ENCODE results near the gene SLC23A3. TPM values are rescaled to one million over a fixed set of nuclear protein-coding genes. Genes with fewer than 3 reads are reported as not detected.

Gene SLC23A3
- total and polyA plus RNA-seq, 5 donors = 0.56 to 0.95 (median 0.57) TPM

DNA sequence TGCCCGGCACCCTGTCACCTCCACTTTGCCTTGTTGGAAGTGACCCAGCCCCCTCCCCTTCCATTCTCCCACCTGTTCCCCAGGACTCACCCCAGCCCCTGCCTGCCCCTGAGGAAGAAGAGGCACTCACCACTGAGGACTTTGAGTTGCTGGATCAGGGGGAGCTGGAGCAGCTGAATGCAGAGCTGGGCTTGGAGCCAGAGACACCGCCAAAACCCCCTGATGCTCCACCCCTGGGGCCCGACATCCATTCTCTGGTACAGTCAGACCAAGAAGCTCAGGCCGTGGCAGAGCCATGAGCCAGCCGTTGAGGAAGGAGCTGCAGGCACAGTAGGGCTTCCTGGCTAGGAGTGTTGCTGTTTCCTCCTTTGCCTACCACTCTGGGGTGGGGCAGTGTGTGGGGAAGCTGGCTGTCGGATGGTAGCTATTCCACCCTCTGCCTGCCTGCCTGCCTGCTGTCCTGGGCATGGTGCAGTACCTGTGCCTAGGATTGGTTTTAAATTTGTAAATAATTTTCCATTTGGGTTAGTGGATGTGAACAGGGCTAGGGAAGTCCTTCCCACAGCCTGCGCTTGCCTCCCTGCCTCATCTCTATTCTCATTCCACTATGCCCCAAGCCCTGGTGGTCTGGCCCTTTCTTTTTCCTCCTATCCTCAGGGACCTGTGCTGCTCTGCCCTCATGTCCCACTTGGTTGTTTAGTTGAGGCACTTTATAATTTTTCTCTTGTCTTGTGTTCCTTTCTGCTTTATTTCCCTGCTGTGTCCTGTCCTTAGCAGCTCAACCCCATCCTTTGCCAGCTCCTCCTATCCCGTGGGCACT, 12.7 kb upstream of the SLC23A3 start:
- Histone ChIP-seq H3K4me1 (ENCODE audit: control insufficient read depth, insufficient read depth, low read length) (peaks cover 2% of the 10 kb centered on the region), H3K4me3 (ENCODE audit: low read length) (no peak overlapping the region), H3K9me3 (ENCODE audit: control insufficient read depth, low read length) (no peaks in the 10 kb centered on the region), H3K27ac (ENCODE audit: low read length) (no peak overlapping the region), H3K27me3 (ENCODE audit: control insufficient read depth, insufficient read depth) (no peaks in the 10 kb centered on the region)
- 61% methylated on average over 8 of the region's 8 CpGs for WGBS
- intact Hi-C loops (cut with DNase I) = no loop called here
- ATAC-seq = no peak
- peak in 2 of 3 donors; percentile 20 to 61 for DNase-seq

DNA sequence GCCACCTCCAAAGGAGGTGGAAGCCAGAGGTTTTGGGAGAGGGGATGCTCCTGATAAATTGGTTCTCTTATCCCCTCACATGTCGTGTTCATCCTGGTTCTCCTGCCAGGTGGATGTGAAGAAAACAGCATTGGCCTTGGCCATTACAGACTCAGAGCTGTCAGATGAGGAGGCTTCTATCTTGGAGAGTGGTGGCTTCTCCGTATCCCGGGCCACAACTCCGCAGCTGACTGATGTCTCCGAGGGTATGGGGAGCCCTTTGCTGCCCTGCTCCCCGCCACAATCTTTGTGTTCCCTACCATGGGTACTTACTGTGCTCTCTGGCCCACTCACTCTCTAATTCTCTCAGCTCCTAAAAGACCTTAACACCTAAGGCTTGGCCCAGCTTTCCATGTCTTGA, 11.7 kb upstream of the SLC23A3 start:
- ATAC-seq = no peak

DNA sequence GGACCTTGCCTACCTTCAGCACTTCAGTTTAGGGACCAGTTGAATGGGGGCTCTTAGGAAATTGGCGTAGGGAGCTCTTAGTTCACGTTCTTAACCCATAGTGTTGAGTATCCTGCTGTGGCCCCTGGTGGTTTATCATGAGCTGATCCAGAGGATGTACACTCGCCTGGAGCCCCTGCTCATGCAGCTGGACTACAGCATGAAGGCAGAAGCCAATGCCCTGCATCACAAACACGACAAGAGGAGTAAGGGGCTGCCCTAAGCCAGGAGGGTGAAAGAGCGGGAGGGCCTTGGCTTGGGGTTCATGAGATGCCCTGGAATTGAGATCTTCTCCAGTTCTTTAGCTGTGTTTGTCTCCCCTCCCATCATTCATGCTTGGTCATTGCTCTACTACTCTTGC, 11.1 kb upstream of the SLC23A3 start:
- peaks cover 2% of the 10 kb centered on the region for H3K4me1 ChIP-seq (ENCODE audit: control insufficient read depth, insufficient read depth, low read length)
- H3K4me3 ChIP-seq (ENCODE audit: low read length) = no peak overlapping the region
- no peaks in the 10 kb centered on the region for H3K27me3 ChIP-seq (ENCODE audit: control insufficient read depth, insufficient read depth)
- H3K27ac ChIP-seq (ENCODE audit: low read length) = no peak overlapping the region
- H3K9me3 ChIP-seq (ENCODE audit: control insufficient read depth, low read length) = no peaks in the 10 kb centered on the region
- DNase-seq (no peak), ATAC-seq (no peak)
- WGBS = 90% methylated on average over 5 of the region's 5 CpGs
- intact Hi-C loops (cut with DNase I) = no loop called here

More for the DNA sequence above, 11.7 kb upstream of the SLC23A3 start:
- WGBS = 93% methylated on average over 6 of the region's 6 CpGs
- no peaks in the 10 kb centered on the region for H3K27me3 ChIP-seq (ENCODE audit: control insufficient read depth, insufficient read depth)
- no peak overlapping the region for H3K4me3 ChIP-seq (ENCODE audit: low read length)
- intact Hi-C loops (cut with DNase I) = no loop called here
- peaks cover 2% of the 10 kb centered on the region for H3K4me1 ChIP-seq (ENCODE audit: control insufficient read depth, insufficient read depth, low read length)
- DNase-seq = no peak
- H3K9me3 ChIP-seq (ENCODE audit: control insufficient read depth, low read length) = no peaks in the 10 kb centered on the region
- H3K27ac ChIP-seq (ENCODE audit: low read length) = no peak overlapping the region

DNA sequence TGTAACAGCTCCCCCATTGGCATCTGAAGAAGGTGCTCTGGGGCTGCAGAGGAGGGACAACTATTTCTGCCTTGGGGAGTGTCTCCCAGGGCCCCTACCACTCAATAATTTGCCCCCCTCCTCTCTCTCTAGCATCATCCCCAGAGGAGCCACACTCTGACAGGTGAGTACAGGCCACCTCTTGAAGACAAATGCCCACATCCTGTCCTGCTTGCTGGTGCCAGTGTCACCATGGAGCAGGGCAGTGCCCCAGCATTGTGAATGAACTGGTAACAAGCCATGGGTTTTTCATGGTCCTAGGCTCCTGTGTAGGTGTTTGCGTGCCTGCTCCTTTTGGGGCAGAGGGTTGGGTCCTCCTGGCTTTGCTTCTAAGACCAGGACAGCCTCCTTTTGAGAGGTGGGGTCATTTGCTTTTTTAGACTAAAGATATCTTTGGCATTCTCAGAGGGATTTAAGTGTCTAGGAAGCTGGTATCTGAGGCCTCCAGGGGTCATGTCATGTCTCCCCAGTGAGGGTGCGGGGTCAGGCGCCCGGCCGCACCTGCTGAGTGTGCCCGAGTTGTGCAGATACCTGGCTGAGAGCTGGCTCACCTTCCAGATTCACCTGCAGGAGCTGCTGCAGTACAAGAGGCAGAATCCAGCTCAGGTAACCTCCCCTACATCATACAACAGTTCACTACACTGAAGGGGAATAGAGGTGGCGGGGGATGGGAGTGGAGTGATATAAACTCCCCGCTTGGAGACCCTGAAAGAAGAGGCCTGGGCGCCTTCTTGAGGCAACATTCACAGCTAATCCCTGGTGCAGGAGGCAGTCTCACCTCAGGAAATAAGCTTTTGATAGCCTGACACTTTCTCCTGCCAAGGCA, 10.0 kb upstream of the SLC23A3 start:
- H3K4me3 ChIP-seq (ENCODE audit: low read length) = no peak overlapping the region
- intact Hi-C loops (cut with DNase I) = loop anchor here in 1 of 4 donors (5.0 kb wide), 1 partner anchor 32 kb away; no protein-coding TSS in a partner anchor
- no peaks in the 10 kb centered on the region for H3K27me3 ChIP-seq (ENCODE audit: control insufficient read depth, insufficient read depth)
- no peaks in the 10 kb centered on the region for H3K9me3 ChIP-seq (ENCODE audit: control insufficient read depth, low read length)
- WGBS = 96% methylated on average over 9 of the region's 9 CpGs
- ATAC-seq = no peak
- no peak overlapping the region for H3K27ac ChIP-seq (ENCODE audit: low read length)
- peak in 1 of 3 donors; percentile 47 for DNase-seq
- peaks cover 2% of the 10 kb centered on the region for H3K4me1 ChIP-seq (ENCODE audit: control insufficient read depth, insufficient read depth, low read length)

DNA sequence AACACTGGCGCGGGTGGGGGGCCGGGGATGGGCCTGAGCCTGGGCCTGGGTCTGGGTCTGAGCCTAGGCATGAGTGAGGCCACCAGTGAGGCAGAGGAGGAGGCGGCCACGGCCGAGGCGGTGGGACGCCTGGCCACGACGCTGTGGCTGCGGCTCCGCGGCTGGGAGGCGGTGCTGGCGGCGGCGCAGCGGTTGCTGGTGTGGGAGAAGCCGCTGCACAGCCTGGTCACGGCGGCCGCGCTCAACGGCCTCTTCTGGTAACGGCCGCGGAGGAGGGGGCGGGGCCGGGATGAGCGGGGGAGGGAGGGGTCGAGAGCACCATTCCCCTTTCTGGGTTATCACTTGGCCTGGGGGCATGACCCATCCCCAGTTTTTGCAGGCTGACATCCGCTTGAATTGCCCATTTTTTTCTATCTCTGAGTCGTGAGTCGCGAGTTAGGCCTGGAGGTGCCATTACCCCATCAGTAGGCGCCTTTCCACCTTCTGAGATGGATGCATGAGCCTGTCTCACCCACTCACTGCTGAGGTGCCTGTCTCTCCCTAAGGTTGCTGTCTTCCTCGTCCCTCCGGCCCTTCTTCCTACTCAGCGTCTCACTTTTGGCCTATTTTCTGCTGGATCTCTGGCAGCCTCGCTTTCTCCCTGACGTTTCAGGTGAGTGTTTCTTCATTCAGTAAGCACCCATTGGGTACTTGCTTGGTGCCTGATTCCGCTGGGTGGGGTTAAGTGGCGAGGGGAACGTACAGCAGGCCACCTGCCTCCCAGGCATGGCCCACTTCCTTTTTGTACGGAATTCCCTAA, 8.7 kb upstream of the SLC23A3 start:
- 3% methylated on average over 45 of the region's 45 CpGs for WGBS
- intact Hi-C loops (cut with DNase I) = loop anchor here in 1 of 4 donors (5.0 kb wide), 1 partner anchor 34 kb away; no protein-coding TSS in a partner anchor
- peak; percentile 60 to 88 (median 85) for DNase-seq
- Histone ChIP-seq H3K27ac (ENCODE audit: low read length) (peak overlapping the region; percentile 73), H3K9me3 (ENCODE audit: control insufficient read depth, low read length) (no peaks in the 10 kb centered on the region), H3K4me3 (ENCODE audit: low read length) (peak overlapping the region; percentile 72), H3K4me1 (ENCODE audit: control insufficient read depth, insufficient read depth, low read length) (peaks cover 2% of the 10 kb centered on the region), H3K27me3 (ENCODE audit: control insufficient read depth, insufficient read depth) (no peaks in the 10 kb centered on the region)
- ATAC-seq = peak; percentile 4 to 7

DNA sequence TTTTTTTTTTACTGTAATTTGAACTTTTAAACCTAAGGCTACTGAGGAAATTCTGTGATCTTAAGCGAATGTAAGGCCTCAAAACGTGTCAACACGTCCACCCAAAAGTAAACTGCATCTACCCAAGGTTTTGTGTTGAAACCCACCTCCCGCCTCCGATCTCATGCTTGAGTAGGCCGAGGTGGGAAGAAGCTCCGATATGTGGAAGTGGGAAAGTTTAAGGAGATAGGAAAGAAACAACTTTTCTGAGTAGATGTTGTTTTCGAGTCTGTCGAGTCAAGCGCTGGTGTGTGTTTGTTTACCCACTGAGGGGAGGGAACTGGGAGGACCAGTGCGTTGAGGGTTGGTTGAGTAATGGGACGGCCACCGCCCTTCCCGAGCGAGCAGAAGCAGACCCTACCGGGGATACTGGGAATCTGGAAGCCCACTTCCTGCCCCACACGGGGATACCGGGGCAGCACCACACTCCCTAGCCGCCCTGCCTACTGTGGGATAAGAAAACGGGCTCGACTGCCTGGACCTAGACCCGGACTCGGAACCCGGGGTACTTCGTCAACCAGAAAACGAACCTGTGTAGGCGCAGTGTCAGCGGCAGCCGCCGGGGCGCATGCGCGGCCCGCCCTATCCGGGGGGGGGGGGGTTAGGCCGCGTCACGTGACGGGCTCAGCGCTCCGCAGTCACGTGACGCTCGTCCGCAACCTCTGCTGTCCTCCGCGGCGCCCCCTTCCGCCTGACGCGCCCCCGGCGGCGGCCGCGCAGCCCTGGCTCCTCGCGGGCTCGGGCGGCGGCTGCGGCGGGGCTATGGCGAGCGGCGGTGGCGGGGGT, 7.9 kb upstream of the SLC23A3 start, which contains the start of gene RETREG2:
TSS of gene RETREG2 (plus strand) at position 724 of the 825 bp plus-strand sequence. CDS start at position 802, 78 bp downstream.
- ATAC-seq (peak; percentile 85 to 90), DNase-seq (peak; percentile 88 to 94 (median 94))
- peaks cover 2% of the 10 kb centered on the region for H3K4me1 ChIP-seq (ENCODE audit: control insufficient read depth, insufficient read depth, low read length)
- peak within 1 kb of the TSS; percentile 100 for H3K27ac ChIP-seq (ENCODE audit: low read length)
- H3K9me3 ChIP-seq (ENCODE audit: control insufficient read depth, low read length) = no peaks in the 10 kb centered on the region
- no peaks in the 10 kb centered on the region for H3K27me3 ChIP-seq (ENCODE audit: control insufficient read depth, insufficient read depth)
- intact Hi-C loops (cut with DNase I) = loop anchor here in 1 of 4 donors (5.0 kb wide), 1 partner anchor 35 kb away; no protein-coding TSS in a partner anchor
- H3K4me3 ChIP-seq (ENCODE audit: low read length) = peak within 1 kb of the TSS; percentile 72
- WGBS = under 1% methylated on average over 67 of the region's 67 CpGs

DNA sequence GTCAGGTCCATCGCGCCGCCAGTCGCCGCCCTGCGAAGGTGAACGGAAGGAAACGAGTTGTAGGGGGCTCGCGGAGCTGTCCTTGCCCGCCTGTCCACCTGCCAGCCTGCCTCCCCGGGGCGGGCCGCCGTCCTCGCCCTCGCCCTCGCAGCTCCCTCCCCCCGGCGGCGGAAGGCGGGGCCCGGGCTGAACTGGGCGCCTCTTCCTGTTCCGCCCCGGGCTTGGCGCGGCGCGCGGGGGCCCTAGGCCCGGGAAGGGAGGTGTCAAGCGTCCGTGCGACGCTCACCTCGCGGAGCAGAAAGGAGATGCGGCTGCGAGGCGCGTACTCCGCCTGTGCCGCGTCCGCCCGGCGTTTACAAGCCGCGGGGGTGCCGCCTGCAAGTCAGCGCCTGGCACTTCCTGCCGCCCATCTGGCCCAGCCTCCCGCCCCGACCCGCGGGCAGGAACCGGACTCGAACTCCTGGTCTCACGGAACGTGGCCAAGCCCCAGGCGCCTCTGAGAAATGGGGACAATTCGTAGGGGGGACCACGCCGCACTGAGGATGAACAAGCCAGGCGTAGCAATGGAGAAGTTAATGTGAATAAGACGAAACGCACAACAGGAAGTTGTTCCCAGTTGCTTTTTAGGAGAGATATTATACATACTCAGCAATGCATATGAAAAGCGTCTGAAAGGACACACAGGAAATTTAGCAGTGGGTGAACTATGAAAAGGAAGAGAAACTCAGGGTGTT, 7.2 kb upstream of the SLC23A3 start, which contains the start of gene CNPPD1:
TSS of gene CNPPD1 (minus strand) at position 108 of the 734 bp plus-strand sequence. CDS start at position 11, 97 bp downstream.
- Histone ChIP-seq H3K4me1 (ENCODE audit: control insufficient read depth, insufficient read depth, low read length) (peaks cover 2% of the 10 kb centered on the region), H3K9me3 (ENCODE audit: control insufficient read depth, low read length) (no peaks in the 10 kb centered on the region), H3K27ac (ENCODE audit: low read length) (peak within 1 kb of the TSS; percentile 100), H3K27me3 (ENCODE audit: control insufficient read depth, insufficient read depth) (no peaks in the 10 kb centered on the region), H3K4me3 (ENCODE audit: low read length) (peak within 1 kb of the TSS; percentile 72)
- peak; percentile 93 to 94 for ATAC-seq
- peak; percentile 89 to 97 (median 96) for DNase-seq
- under 1% methylated on average over 69 of the region's 69 CpGs for WGBS
- intact Hi-C loops (cut with DNase I) = loop anchor here in 1 of 4 donors (5.0 kb wide), 1 partner anchor 35 kb away; no protein-coding TSS in a partner anchor

DNA sequence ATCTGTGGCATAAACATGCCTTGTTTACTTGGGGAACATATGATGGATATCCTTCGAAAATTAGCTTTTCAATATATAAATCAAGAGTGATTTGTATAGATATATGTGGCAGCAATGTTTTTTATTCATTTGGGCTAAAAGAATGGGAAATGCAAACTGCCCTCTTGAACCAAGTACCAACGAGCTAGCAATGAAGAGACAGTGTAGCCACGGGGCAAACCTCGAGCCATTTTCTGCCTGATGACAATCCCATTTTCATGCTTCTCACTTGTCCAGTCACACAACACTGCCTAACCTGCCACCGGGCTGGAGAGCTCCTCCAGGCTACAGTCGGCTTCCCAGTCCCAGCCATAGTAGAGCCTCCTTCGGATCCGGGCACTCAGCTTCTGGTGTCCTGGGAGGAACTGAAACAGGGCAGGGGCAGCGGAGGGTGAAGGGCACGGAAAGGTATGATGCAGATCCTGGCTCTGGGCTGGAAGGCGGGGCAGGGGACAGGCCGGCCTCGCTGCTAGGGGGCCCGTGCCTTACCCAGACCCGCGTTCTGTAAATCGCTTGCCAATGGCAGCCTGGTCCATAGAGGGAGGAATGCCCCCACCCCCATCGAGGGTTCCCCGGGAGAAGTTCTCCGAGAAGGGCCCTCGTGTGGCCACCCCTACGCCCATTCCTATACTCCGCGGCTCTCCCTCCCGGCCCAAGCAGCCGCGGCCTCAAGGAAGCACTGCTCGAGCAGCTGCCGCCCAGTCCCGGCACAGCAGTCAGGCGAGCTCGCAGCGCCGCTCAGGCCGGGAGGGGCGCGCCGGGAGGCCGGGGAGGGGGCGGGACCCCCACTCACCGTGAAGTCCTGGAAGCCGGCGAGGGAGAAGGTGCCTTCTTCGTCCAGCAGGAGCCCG, 6.3 kb upstream of the SLC23A3 start:
- ATAC-seq (peak; percentile 25 to 51), DNase-seq (peak in 2 of 3 donors; percentile 51 to 82)
- Histone ChIP-seq H3K27ac (ENCODE audit: low read length) (peak overlapping the region; percentile 100), H3K27me3 (ENCODE audit: control insufficient read depth, insufficient read depth) (no peaks in the 10 kb centered on the region), H3K9me3 (ENCODE audit: control insufficient read depth, low read length) (no peaks in the 10 kb centered on the region), H3K4me1 (ENCODE audit: control insufficient read depth, insufficient read depth, low read length) (peaks cover 5% of the 10 kb centered on the region), H3K4me3 (ENCODE audit: low read length) (peak overlapping the region; percentile 72)
- intact Hi-C loops (cut with DNase I) = loop anchor here in 1 of 4 donors (5.0 kb wide), 1 partner anchor 36 kb away; no protein-coding TSS in a partner anchor
- WGBS = 3% methylated on average over 45 of the region's 45 CpGs

Data from right cardiac atrium (tissue), 5 donors.